SK-N-SH treated with all-trans-retinoic acid at 6 μM for 48 hours (cell line): ENCODE results near the gene GID8.

Source experiments
- ATAC-seq: fragments of 200-7000 bp; cut with Tn5 transposase; 3 replicates; pipeline ENCODE4 v1.9.1; 2020; ENCODE audit warnings: mild to moderate bottlenecking, moderate library complexity
- ARNTL ChIP-seq: fragments of 450-650 bp; formaldehyde crosslinking; IDR thresholded peaks from 2 replicates; pipeline ENCODE4 v1.5.0; 2020; ENCODE audit warnings: low read depth, mild to moderate bottlenecking, moderate library complexity, borderline replicate concordance
- BACH2 ChIP-seq: fragments of 250-450 bp; sonication (Bioruptor Pico); IDR thresholded peaks from 2 replicates; pipeline ENCODE4 v1.9.0; 2021; ENCODE audit warnings: mild to moderate bottlenecking, borderline replicate concordance
- CSDC2 ChIP-seq: fragments of 250-450 bp; sonication (Bioruptor Pico); IDR thresholded peaks from 2 replicates; pipeline ENCODE4 v1.5.0; 2020; ENCODE audit warnings: mild to moderate bottlenecking, moderate library complexity
- ESRRG ChIP-seq: fragments of 250-450 bp; sonication (Bioruptor Pico); IDR thresholded peaks from 2 replicates; pipeline ENCODE4 v1.6.1; 2021; ENCODE audit warnings: mild to moderate bottlenecking
- GLIS3 ChIP-seq: fragments of 250-450 bp; sonication (Bioruptor Pico); IDR thresholded peaks from 2 replicates; pipeline ENCODE4 v1.5.0; 2020; ENCODE audit warnings: mild to moderate bottlenecking, moderate library complexity
- ISL1 ChIP-seq: fragments of 250-450 bp; sonication (Bioruptor Pico); IDR thresholded peaks from 2 replicates; pipeline ENCODE4 v2.1.2; 2022; ENCODE audit warnings: mild to moderate bottlenecking, moderate library complexity
- OSR1 ChIP-seq: fragments of 250-450 bp; sonication (Bioruptor Pico); IDR thresholded peaks from 2 replicates; pipeline ENCODE4 v1.8.0; 2022; ENCODE audit warnings: moderate library complexity, mild to moderate bottlenecking, inconsistent platforms
- PPARA ChIP-seq: fragments of 250-450 bp; sonication (Bioruptor Pico); IDR thresholded peaks from 2 replicates; pipeline ENCODE4 v1.5.0; 2020; ENCODE audit warnings: mild to moderate bottlenecking, borderline replicate concordance
- RARB ChIP-seq: fragments of 250-450 bp; sonication (Bioruptor Pico); IDR thresholded peaks from 2 replicates; pipeline ENCODE4 v1.8.0; 2021; ENCODE audit warnings: mild to moderate bottlenecking, moderate library complexity
- TCF4 ChIP-seq: fragments of 250-450 bp; sonication (Bioruptor Pico); IDR thresholded peaks from 2 replicates; pipeline ENCODE4 v1.8.0; 2021; ENCODE audit warnings: mild to moderate bottlenecking, moderate library complexity, borderline replicate concordance
- TOX ChIP-seq: fragments of 250-450 bp; sonication (Bioruptor Pico); IDR thresholded peaks from 2 replicates; pipeline ENCODE4 v1.8.0; 2021; ENCODE audit warnings: mild to moderate bottlenecking, moderate library complexity, borderline replicate concordance
- ZC3H10 ChIP-seq: fragments of 250-450 bp; sonication (Bioruptor Pico); IDR thresholded peaks from 2 replicates; pipeline ENCODE4 v1.5.1; 2021; ENCODE audit warnings: mild to moderate bottlenecking, moderate library complexity
- ZFP3 ChIP-seq: fragments of 250-450 bp; sonication (Bioruptor Pico); IDR thresholded peaks from 2 replicates; pipeline ENCODE4 v1.5.0; 2020; ENCODE audit warnings: mild to moderate bottlenecking, moderate library complexity
- ZFP30 ChIP-seq: fragments of 450-650 bp; formaldehyde crosslinking; IDR thresholded peaks from 2 replicates; pipeline ENCODE4 v1.5.0; 2022; ENCODE audit warnings: mild to moderate bottlenecking, moderate library complexity
- ZNF565 ChIP-seq: fragments of 450-650 bp; formaldehyde crosslinking; conservative IDR thresholded peaks from 2 replicates; pipeline ENCODE4 v1.5.0; 2020; ENCODE audit warnings: low read depth, mild to moderate bottlenecking, moderate library complexity
- ZNF70 ChIP-seq: fragments of 450-650 bp; formaldehyde crosslinking; IDR thresholded peaks from 2 replicates; pipeline ENCODE4 v1.5.0; 2020; ENCODE audit warnings: mild to moderate bottlenecking, moderate library complexity
- ZNF8 ChIP-seq: fragments of 450-650 bp; formaldehyde crosslinking; IDR thresholded peaks from 2 replicates; pipeline ENCODE4 v1.5.0; 2020; ENCODE audit warnings: mild to moderate bottlenecking, moderate library complexity
- TF ChIP-seq, protein P1 (sequence below): fragments of 250-450 bp; sonication (Bioruptor Pico); IDR thresholded peaks from 2 replicates; pipeline ENCODE4 v1.8.0; 2021; ENCODE audit warnings: low read depth, mild to moderate bottlenecking, moderate library complexity, borderline replicate concordance
- TF ChIP-seq, protein P2 (sequence below): fragments of 250-450 bp; sonication (Bioruptor Pico); IDR thresholded peaks from 2 replicates; pipeline ENCODE4 v1.8.0; 2020; ENCODE audit warnings: mild to moderate bottlenecking, moderate library complexity, borderline replicate concordance
- TF ChIP-seq, protein P3 (sequence below): fragments of 250-450 bp; sonication (Bioruptor Pico); IDR thresholded peaks from 2 replicates; pipeline ENCODE4 v1.5.1; 2021; ENCODE audit warnings: mild to moderate bottlenecking, moderate library complexity
- TF ChIP-seq, protein P4 (sequence below): fragments of 250-450 bp; sonication (Bioruptor Pico); IDR thresholded peaks from 2 replicates; pipeline ENCODE4 v1.5.0; 2020; ENCODE audit warnings: mild to moderate bottlenecking, moderate library complexity

The GID8 gene

DNA sequence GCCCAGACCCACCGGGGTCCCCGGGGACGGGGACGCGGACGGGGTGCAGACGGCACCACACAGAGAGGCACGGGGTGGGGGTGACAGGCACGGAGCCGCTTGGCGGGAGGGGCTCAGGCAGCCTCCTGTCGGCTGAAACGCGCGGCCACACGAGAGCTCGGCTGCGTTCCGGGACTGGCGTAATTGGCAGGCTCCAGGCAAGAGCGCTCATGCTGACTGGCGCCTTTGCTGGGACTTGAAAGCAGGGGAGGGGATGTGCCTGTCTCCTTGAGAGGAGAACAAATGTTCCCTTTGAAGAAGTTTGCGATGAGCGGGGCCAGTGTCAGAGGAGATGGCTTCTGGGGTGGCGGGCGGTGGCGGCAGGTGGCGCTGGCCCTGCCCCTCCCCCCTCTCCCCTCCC is 43.0 kb downstream of the GID8 start:
- TF ChIP-seq OSR1 (CRISPR knock-in tag) (no peak), CSDC2 (CRISPR knock-in tag) (no peak), ESRRG (no peak), GLIS3 (no peak), TOX (CRISPR knock-in tag) (no peak), ZFP3 (no peak), ZC3H10 (CRISPR knock-in tag) (no peak), ZFP30 (CRISPR knock-in tag) (no peak), BACH2 (CRISPR knock-in tag) (no peak), RARB (no peak), ZNF565 (CRISPR knock-in tag) (no peak), ISL1 (CRISPR knock-in tag) (no peak)
- TF ChIP-seq, protein P1, sequence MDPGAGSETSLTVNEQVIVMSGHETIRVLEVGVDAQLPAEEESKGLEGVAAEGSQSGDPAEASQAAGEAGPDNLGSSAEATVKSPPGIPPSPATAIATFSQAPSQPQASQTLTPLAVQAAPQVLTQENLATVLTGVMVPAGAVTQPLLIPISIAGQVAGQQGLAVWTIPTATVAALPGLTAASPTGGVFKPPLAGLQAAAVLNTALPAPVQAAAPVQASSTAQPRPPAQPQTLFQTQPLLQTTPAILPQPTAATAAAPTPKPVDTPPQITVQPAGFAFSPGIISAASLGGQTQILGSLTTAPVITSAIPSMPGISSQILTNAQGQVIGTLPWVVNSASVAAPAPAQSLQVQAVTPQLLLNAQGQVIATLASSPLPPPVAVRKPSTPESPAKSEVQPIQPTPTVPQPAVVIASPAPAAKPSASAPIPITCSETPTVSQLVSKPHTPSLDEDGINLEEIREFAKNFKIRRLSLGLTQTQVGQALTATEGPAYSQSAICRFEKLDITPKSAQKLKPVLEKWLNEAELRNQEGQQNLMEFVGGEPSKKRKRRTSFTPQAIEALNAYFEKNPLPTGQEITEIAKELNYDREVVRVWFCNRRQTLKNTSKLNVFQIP, result no peak
- TF ChIP-seq, protein P2, sequence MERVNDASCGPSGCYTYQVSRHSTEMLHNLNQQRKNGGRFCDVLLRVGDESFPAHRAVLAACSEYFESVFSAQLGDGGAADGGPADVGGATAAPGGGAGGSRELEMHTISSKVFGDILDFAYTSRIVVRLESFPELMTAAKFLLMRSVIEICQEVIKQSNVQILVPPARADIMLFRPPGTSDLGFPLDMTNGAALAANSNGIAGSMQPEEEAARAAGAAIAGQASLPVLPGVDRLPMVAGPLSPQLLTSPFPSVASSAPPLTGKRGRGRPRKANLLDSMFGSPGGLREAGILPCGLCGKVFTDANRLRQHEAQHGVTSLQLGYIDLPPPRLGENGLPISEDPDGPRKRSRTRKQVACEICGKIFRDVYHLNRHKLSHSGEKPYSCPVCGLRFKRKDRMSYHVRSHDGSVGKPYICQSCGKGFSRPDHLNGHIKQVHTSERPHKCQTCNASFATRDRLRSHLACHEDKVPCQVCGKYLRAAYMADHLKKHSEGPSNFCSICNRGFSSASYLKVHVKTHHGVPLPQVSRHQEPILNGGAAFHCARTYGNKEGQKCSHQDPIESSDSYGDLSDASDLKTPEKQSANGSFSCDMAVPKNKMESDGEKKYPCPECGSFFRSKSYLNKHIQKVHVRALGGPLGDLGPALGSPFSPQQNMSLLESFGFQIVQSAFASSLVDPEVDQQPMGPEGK, result no peak
- TF ChIP-seq, protein P3, sequence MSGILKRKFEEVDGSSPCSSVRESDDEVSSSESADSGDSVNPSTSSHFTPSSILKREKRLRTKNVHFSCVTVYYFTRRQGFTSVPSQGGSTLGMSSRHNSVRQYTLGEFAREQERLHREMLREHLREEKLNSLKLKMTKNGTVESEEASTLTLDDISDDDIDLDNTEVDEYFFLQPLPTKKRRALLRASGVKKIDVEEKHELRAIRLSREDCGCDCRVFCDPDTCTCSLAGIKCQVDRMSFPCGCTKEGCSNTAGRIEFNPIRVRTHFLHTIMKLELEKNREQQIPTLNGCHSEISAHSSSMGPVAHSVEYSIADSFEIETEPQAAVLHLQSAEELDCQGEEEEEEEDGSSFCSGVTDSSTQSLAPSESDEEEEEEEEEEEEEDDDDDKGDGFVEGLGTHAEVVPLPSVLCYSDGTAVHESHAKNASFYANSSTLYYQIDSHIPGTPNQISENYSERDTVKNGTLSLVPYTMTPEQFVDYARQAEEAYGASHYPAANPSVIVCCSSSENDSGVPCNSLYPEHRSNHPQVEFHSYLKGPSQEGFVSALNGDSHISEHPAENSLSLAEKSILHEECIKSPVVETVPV (CRISPR knock-in tag), result no peak
- ATAC-seq, result peak; percentile 55

DNA sequence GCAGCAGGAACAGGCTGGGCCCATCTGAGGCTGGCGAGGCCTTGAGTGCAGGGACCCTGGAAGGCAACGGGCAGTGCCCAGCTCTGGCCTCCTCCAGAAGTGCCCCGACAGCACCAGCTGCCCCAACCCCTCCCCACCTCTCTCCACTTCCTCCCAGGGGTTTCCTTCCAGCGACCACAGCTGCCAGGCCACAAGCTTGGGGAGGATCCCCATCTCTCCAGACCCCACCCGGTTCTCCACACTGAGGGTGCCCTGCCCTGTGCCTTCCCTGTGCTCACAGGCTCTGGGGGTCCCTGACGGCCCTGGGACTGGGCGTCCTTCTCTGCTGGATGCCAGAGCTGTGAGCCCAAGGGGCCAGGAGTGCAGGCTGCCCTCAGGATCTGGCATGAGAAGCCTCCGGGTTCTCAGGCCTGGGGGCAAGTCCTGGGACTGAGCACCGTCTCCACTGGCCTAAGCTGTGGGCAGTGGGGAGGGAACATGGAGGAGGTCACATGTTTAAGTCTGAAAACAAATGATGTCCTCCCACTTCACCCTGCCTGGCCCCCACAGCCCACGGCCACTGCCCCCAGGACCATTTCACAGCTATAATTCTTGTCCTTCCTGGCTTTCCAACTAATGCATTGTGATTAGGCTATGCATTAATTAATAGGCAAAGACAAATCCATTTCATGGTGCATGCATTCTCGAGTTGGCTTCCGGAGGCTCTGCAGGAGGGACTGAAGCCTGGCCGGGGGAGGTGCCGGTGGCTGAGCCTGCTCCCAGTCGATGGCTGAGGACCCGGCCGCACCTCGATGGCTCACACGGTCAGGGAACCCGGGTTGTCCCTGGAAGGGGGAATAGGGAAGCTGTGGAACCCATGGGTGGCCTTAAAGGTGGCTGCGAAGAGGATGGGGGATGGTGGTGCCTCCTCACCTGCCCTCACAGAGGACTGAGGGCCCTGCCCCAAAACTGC is 44.5 kb downstream of the GID8 start:
- no peak for ATAC-seq

DNA sequence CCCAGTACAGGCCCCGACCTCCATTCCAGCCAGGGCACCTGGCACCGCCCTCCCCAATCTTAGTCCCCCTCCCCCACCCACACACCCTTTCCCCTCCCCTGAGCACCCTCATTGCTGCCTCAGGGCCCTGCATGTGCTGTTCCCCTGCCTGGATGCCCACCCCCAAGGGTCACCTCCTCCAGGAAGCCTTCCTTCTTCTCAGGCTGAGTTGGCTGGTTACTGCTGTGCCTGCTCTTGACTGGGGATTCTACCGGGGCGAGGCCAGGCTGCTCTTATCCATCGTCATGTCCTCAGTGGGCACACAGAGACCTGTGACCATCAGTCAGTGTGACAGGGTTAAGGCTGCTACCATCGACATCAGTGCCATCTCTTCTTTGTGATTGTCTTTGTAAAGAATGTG is 45.3 kb downstream of the GID8 start:
- TF ChIP-seq ESRRG (no peak), ZNF565 (CRISPR knock-in tag) (no peak), ZNF8 (CRISPR knock-in tag) (no peak), ZNF70 (no peak), TCF4 (no peak), GLIS3 (no peak), TOX (CRISPR knock-in tag) (no peak), ARNTL (CRISPR knock-in tag) (no peak)
- ATAC-seq, result no peak

More for the DNA sequence above, 44.5 kb downstream of the GID8 start:
- TF ChIP-seq ESRRG (no peak), ZNF8 (CRISPR knock-in tag) (no peak), ZFP30 (CRISPR knock-in tag) (no peak), OSR1 (CRISPR knock-in tag) (no peak), ARNTL (CRISPR knock-in tag) (no peak), CSDC2 (CRISPR knock-in tag) (no peak), ISL1 (CRISPR knock-in tag) (no peak), ZFP3 (no peak), PPARA (CRISPR knock-in tag) (no peak)
- TF ChIP-seq, protein P4, sequence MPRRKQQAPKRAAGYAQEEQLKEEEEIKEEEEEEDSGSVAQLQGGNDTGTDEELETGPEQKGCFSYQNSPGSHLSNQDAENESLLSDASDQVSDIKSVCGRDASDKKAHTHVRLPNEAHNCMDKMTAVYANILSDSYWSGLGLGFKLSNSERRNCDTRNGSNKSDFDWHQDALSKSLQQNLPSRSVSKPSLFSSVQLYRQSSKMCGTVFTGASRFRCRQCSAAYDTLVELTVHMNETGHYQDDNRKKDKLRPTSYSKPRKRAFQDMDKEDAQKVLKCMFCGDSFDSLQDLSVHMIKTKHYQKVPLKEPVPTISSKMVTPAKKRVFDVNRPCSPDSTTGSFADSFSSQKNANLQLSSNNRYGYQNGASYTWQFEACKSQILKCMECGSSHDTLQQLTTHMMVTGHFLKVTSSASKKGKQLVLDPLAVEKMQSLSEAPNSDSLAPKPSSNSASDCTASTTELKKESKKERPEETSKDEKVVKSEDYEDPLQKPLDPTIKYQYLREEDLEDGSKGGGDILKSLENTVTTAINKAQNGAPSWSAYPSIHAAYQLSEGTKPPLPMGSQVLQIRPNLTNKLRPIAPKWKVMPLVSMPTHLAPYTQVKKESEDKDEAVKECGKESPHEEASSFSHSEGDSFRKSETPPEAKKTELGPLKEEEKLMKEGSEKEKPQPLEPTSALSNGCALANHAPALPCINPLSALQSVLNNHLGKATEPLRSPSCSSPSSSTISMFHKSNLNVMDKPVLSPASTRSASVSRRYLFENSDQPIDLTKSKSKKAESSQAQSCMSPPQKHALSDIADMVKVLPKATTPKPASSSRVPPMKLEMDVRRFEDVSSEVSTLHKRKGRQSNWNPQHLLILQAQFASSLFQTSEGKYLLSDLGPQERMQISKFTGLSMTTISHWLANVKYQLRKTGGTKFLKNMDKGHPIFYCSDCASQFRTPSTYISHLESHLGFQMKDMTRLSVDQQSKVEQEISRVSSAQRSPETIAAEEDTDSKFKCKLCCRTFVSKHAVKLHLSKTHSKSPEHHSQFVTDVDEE (CRISPR knock-in tag), result no peak
